B cell (primary cell): ENCODE results near the gene MED20. TPM values are rescaled to one million over a fixed set of nuclear protein-coding genes. Genes with fewer than 3 reads are reported as not detected.

Source experiments
- ATAC-seq: fragments of 200-7000 bp; cut with Tn5 transposase; one replicate; pipeline ENCODE4 v1.10.0; 2021; ENCODE audit warnings: low read depth, mild to moderate bottlenecking, moderate number of reproducible peaks, moderate library complexity
- CTCF ChIA-PET: fragments of 350-600 bp; sonication (Branson Sonifier 250); formaldehyde crosslinking; loops from one replicate; lab custom pipeline; 2021; ENCODE audit warnings: antibody characterized with exemption, inconsistent platforms; lab: Charles Lee
- POLR2A ChIA-PET: fragments of 350-600 bp; sonication (Branson Sonifier 250); formaldehyde crosslinking; loops from one replicate; lab custom pipeline; 2021; ENCODE audit warnings: antibody characterized with exemption; lab: Charles Lee
- DNase-seq: peaks from one replicate; pipeline ENCODE4 v3.0.0; 2013
- H2AFZ ChIP-seq: 2 replicates; pipeline ENCODE4 v1.6.1; 2012; ENCODE audit warnings: mild to moderate bottlenecking, low read depth, low read length; ENCODE audit not compliant: insufficient read depth, poor library complexity, severe bottlenecking
- H3K27ac ChIP-seq, 2 donors: 1 replicate in 1 of 2; 2 replicates in 1 of 2; pipeline ENCODE4 v1.5.1; 2012 to 2013; ENCODE audit warnings: low read length in 2 of 2, mild to moderate bottlenecking in 2 of 2, moderate library complexity in 1 of 2
- H3K27me3 ChIP-seq, 4 experiments: fragments of 200-600 bp in 1 of 4; sonication (generic) in 1 of 4; replicated peaks in 1 of 4; 1 replicate in 2 of 4; 2 replicates in 2 of 4; pipeline versions ENCODE4 v1.6.1 to v1.7.0; 2013 to 2016; ENCODE audit warnings: low read length in 3 of 4, mild to moderate bottlenecking in 2 of 4, mixed read lengths in 1 of 4, moderate library complexity in 1 of 4; ENCODE audit not compliant: insufficient read depth in 4 of 4, control insufficient read depth in 3 of 4; ENCODE audit errors: control extremely low read depth in 1 of 4
- H3K36me3 ChIP-seq, 2 experiments: replicated peaks in 1 of 2; 1 replicate in 1 of 2; 2 replicates in 1 of 2; pipeline versions ENCODE4 v1.6.1 to v1.7.1; 2013; ENCODE audit warnings: low read length in 1 of 2; ENCODE audit not compliant: insufficient read depth in 2 of 2, control insufficient read depth in 1 of 2; ENCODE audit errors: control extremely low read depth in 1 of 2, extremely low read depth in 1 of 2
- H3K4me1 ChIP-seq, 2 donors: fragments of 200-600 bp in 1 of 2; sonication (generic) in 1 of 2; 1 replicate in 1 of 2; 2 replicates in 1 of 2; pipeline versions ENCODE4 v1.5.1 to v1.6.1; 2013 to 2017; ENCODE audit warnings: low read length in 2 of 2; ENCODE audit not compliant: control insufficient read depth in 2 of 2, insufficient read depth in 2 of 2
- H3K4me2 ChIP-seq: replicated peaks from 2 replicates; pipeline ENCODE3; 2012; ENCODE audit warnings: mild to moderate bottlenecking, low read depth, low read length; ENCODE audit not compliant: poor library complexity, severe bottlenecking
- H3K4me3 ChIP-seq, 5 experiments: fragments of 200-600 bp in 1 of 5; sonication (generic) in 1 of 5; 1 replicate in 3 of 5; 2 replicates in 2 of 5; pipeline versions ENCODE4 v1.5.1 to v1.7.0; 2011 to 2016; ENCODE audit warnings: low read length in 4 of 5, mild to moderate bottlenecking in 4 of 5, low read depth in 2 of 5, control low read depth in 1 of 5, moderate library complexity in 1 of 5; ENCODE audit not compliant: insufficient read depth in 1 of 5; ENCODE audit errors: control extremely low read depth in 1 of 5, extremely low read depth in 1 of 5
- H3K79me2 ChIP-seq: fragments of 200-600 bp; sonication (generic); one replicate; pipeline ENCODE4 v1.6.0; 2016; ENCODE audit warnings: low read length; ENCODE audit not compliant: control insufficient read depth, insufficient read depth
- H3K9ac ChIP-seq: fragments of 200-600 bp; sonication (generic); 2 replicates; pipeline ENCODE4 v1.6.1; 2017; ENCODE audit warnings: mild to moderate bottlenecking, low read length, moderate library complexity
- H3K9me3 ChIP-seq, 3 donors: one replicate each; pipeline versions ENCODE4 v1.6.1 to v1.7.1; 2013; ENCODE audit warnings: low read length in 2 of 3; ENCODE audit not compliant: control insufficient read depth in 2 of 3, insufficient read depth in 1 of 3; ENCODE audit errors: control extremely low read depth in 1 of 3
- H4K20me1 ChIP-seq: 2 replicates; pipeline ENCODE4 v1.6.0; 2012; ENCODE audit warnings: mild to moderate bottlenecking, low read length; ENCODE audit not compliant: insufficient read depth, control insufficient read depth, poor library complexity, severe bottlenecking
- H3K27ac Mint-ChIP-seq: one replicate; pipeline ENCODE4 v1.8.0; 2021; ENCODE audit warnings: mixed read lengths
- H3K27me3 Mint-ChIP-seq: one replicate; pipeline ENCODE4 v1.8.0; 2021; ENCODE audit warnings: mixed read lengths
- H3K4me1 Mint-ChIP-seq: one replicate; pipeline ENCODE4 v1.8.0; 2021; ENCODE audit warnings: mixed read lengths
- H3K4me3 Mint-ChIP-seq: one replicate; pipeline ENCODE4 v1.8.0; 2021; ENCODE audit warnings: mixed read lengths
- H3K9me3 Mint-ChIP-seq: one replicate; pipeline ENCODE4 v1.8.0; 2022; ENCODE audit warnings: mixed read lengths; ENCODE audit not compliant: insufficient read depth
- EZH2 ChIP-seq: IDR thresholded peaks from 2 replicates; pipeline ENCODE4 v1.6.1; 2012; ENCODE audit warnings: borderline replicate concordance, low read depth, mild to moderate bottlenecking, moderate library complexity, low read length; ENCODE audit not compliant: insufficient read depth, poor library complexity, severe bottlenecking
- WGBS: methylation state at CpG from one replicate; pipeline ENCODE4 v1.1.5; 2013; ENCODE audit warnings: missing lambda C conversion rate; ENCODE audit not compliant: insufficient coverage; 5-methylcytosine and 5-hydroxymethylcytosine counted together
- intact Hi-C: fragments of 100-400 bp; cut with micrococcal nuclease; formaldehyde crosslinking; loops from one replicate; pipeline ENCODE4 v1.10.0; 2022
- polyA plus RNA-seq: library from polyadenylated mRNA; depleted of rRNA; stranded (reverse); fragments of >200 nt; gene quantifications from 2 replicates; pipeline ENCODE4 v1.2.3, GENCODE V29; 2012
- total RNA-seq, 2 donors: library from RNA; stranded (reverse); fragments of 120-200 nt in 1 of 2; gene quantifications; 1 replicate in 1 of 2; 2 replicates in 1 of 2; pipeline versions ENCODE4 v1.2.3 to v1.2.4, GENCODE V29; 2013 to 2022
- TF ChIP-seq, protein P1 (sequence below): fragments of 200-600 bp; IDR thresholded peaks from one replicate; pipeline ENCODE4 v1.8.0; 2022; ENCODE audit warnings: antibody characterized with exemption, mild to moderate bottlenecking

Gene MED20
- total and polyA plus RNA-seq, 2 donors (not counting 1 experiment from before 2014, with no cell fraction given): 4.6 to 18.2 TPM

DNA sequence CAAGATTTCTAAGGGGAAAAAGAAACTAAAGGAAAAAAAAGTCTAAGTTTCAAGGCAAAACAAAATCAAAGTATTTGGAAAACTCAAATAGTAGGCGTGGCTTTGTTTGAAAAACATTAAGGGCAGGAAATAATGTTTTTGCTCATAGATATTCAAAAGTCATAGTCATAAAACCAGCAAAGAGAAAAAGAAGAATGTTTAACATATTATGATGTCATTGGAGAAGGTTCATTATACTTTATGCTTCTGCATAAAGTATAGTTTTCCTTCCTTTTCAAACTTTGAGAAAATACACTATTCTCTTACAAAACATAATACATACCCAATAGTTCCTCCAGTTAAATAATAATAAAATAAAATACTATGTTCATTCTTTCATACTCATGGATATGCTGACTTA, 39.4 kb downstream of the MED20 start:
- ChIA-PET CTCF (interaction anchor here (0.6 kb wide), 1 partner anchor 41 kb away, joined by 3 read pairs; no protein-coding TSS in a partner anchor), POLR2A (no interaction called here)
- Mint-ChIP-seq H3K4me3 (no peak overlapping the region), H3K9me3 (no peaks in the 10 kb centered on the region), H3K4me1 (no peaks in the 10 kb centered on the region), H3K27me3 (no peaks in the 10 kb centered on the region), H3K27ac (no peak overlapping the region)
- intact Hi-C loops: no loop called here
- ATAC-seq (no peak), DNase-seq (no peak)
- Histone ChIP-seq H2AFZ (no peak overlapping the region), H4K20me1 (no peaks in the 10 kb centered on the region), H3K4me2 (no peak overlapping the region), H3K27ac (no peak overlapping the region), H3K9ac (no peak overlapping the region), H3K4me1 (no peaks in the 10 kb centered on the region), H3K27me3 (no peaks in the 10 kb centered on the region), H3K9me3 (no peaks in the 10 kb centered on the region), H3K79me2 (no peaks in the 10 kb centered on the region), H3K36me3 (no peaks in the 10 kb centered on the region), H3K4me3 (no peak overlapping the region)
- WGBS: no CpG with 5 or more reads among the region's 1 CpG
- TF ChIP-seq, protein P1, sequence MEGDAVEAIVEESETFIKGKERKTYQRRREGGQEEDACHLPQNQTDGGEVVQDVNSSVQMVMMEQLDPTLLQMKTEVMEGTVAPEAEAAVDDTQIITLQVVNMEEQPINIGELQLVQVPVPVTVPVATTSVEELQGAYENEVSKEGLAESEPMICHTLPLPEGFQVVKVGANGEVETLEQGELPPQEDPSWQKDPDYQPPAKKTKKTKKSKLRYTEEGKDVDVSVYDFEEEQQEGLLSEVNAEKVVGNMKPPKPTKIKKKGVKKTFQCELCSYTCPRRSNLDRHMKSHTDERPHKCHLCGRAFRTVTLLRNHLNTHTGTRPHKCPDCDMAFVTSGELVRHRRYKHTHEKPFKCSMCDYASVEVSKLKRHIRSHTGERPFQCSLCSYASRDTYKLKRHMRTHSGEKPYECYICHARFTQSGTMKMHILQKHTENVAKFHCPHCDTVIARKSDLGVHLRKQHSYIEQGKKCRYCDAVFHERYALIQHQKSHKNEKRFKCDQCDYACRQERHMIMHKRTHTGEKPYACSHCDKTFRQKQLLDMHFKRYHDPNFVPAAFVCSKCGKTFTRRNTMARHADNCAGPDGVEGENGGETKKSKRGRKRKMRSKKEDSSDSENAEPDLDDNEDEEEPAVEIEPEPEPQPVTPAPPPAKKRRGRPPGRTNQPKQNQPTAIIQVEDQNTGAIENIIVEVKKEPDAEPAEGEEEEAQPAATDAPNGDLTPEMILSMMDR: no peak
- no peak for TF ChIP-seq EZH2

DNA sequence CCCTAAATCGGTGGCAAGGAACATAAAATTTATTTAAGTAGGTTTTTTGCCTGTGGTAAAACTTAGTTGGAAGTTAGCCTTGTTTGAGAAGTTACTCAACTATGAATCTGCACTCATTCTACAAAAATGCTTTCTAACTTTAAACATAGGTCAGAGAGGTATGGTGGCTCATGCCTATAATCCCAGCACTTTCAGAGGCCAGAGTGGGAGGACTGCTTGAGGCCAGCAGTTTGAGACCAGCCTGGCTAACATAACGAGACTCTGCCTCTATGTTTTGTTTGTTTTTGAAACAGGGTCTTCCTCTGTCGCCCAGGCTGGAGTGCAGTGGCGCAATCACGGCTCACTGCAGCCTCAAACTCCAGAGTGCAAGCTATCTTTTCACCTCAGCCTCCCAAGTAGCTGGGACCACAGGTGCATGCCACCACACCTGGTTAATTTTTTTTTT, 42.0 kb downstream of the MED20 start:
- Histone ChIP-seq H3K4me1 (no peaks in the 10 kb centered on the region), H3K9me3 (no peaks in the 10 kb centered on the region), H3K4me3 (no peak overlapping the region), H3K79me2 (no peaks in the 10 kb centered on the region), H3K4me2 (no peak overlapping the region), H3K27me3 (no peaks in the 10 kb centered on the region), H3K9ac (no peak overlapping the region), H3K36me3 (no peaks in the 10 kb centered on the region), H4K20me1 (no peaks in the 10 kb centered on the region), H2AFZ (no peak overlapping the region), H3K27ac (no peak overlapping the region)
- Mint-ChIP-seq H3K27me3 (no peaks in the 10 kb centered on the region), H3K9me3 (no peaks in the 10 kb centered on the region), H3K4me3 (no peak overlapping the region), H3K27ac (no peak overlapping the region), H3K4me1 (peaks cover 7% of the 10 kb centered on the region)
- CTCF ChIA-PET: no interaction called here
- WGBS: 100% methylated on average over 3 of the region's 5 CpGs
- intact Hi-C loops: no loop called here
- no peak for ATAC-seq
- no peak for DNase-seq
- TF ChIP-seq, protein P1: no peak
- no peak for TF ChIP-seq EZH2
- POLR2A ChIA-PET: no interaction called here
